Sigmoid colon (tissue), 4 donors: ENCODE results near the gene PCSK9.

Experiments used
- CTCF ChIP-seq, 4 experiments: fragments of 450-650 bp in 3 of 4; fragments of 200-600 bp in 1 of 4; IDR thresholded peaks; one replicate each; pipeline ENCODE4 v1.5.1; 2016 to 2019; ENCODE audit warnings: antibody characterized with exemption in 4 of 4, mild to moderate bottlenecking in 3 of 4, moderate library complexity in 2 of 4
- POLR2AphosphoS5 ChIP-seq, 4 donors: sonication (generic); formaldehyde crosslinking; IDR thresholded peaks; one replicate each; pipeline ENCODE4 v1.6.1; 2017; ENCODE audit warnings: antibody characterized with exemption in 4 of 4

GRCh38 chr1:55043011-55043410 lies 3.7 kb downstream of the PCSK9 start:
- TF ChIP-seq CTCF (IDR thresholded peaks at IDR 0.05): no peak
- TF ChIP-seq POLR2AphosphoS5 (IDR thresholded peaks at IDR 0.05): no peak
